GM21723 (cell line): ENCODE results near the gene MAP7.

Source experiments
- ATAC-seq: cut with Tn5 transposase; IDR thresholded peaks from one replicate; pipeline ENCODE4 v1.9.1; 2021; ENCODE audit warnings: mild to moderate bottlenecking, moderate library complexity; ENCODE audit not compliant: unreplicated experiment

Gene MAP7

DNA sequence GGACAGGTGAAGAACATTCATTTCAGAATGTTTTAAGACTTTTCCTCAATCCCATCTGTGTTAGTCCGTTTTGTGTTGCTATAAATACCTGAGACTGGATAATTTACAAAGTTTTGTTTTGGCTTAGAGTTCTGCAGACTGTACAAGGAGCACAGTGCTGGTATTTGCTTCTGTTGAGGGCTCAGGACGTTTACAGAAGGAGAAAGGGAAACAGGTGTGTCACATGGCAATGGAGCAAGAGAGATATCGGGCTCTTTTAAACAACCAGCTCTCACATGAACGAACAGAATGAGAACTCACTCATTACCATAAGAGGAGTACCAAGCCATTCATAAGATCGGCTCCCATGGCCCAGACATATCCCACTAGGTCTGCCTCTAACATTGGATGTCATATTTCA lies 16.7 kb downstream of the MAP7 start:
- ATAC-seq = no peak

DNA sequence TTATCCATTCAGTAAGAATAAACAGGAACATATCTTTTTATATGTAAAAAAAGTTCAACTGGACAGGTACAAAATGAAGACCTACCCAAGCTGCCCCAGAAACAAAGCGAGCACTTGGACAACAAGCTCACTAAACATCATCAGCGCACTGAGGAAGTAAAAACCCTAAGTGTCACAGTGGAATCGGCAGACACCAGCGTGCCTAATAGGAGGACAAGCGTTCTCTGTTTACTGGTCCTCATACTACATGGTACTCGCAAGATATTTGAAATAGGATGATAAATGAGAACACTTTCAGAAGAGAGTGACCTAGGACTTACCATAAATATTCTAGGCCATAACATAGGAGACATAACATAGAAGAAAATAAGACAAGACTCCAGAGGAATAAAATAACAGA lies 18.2 kb downstream of the MAP7 start:
- ATAC-seq = no peak

DNA sequence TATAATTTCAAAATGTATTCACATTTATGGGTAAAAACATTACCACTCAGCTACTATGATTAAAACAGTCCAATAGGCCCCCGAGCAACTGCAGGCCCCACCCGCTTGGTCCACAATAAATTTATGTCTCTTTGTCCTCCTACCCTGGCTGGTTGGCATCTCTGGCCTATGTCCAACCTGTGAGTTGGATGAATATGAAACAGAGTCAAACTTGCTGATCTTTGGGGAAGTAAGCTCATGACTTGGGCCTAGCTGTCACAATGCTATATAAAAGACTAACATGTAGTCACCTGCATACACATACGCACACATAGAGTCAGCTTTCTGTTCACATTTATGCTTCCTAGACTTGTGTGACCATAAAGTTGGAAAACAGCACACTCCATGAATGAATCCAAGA lies 20.5 kb downstream of the MAP7 start:
- ATAC-seq = no peak

DNA sequence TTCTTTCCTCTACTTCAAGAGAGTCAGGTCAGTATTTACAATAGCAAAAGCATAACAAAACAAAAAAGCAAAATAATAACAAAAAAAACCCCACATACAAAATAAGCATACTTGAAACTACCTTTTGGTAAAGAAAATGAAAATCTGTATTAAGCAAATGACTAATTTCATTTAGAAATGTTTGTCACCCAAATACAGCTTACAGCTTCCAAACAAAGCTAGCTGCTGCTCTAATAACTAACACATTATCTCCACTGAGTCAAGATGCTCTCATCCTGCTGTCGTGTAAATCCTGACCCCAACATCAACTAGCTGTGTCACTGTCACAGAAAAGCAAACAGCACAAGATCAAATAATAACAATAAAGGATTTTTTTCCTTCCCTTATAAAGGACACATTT lies 21.7 kb downstream of the MAP7 start:
- ATAC-seq = no peak

DNA sequence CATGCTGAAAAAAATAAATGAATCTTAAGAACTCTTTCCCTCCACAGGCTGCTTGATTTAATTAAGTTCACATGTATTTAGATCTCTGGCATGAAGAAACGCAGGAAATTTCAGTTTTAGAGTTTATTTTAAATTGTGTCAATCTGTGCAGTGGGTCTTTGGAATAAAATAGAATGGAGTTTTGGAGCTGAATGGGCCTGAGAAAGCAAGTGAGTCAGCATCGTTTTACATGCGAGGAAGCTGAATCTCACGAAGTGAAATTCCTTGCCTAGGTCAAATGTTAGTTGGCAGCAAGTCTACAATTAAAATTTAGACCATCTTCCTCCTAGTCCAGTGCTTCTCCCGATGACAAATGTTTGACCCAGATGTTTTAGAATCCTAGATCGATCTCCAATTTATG lies 22.4 kb downstream of the MAP7 start:
- no peak for ATAC-seq

DNA sequence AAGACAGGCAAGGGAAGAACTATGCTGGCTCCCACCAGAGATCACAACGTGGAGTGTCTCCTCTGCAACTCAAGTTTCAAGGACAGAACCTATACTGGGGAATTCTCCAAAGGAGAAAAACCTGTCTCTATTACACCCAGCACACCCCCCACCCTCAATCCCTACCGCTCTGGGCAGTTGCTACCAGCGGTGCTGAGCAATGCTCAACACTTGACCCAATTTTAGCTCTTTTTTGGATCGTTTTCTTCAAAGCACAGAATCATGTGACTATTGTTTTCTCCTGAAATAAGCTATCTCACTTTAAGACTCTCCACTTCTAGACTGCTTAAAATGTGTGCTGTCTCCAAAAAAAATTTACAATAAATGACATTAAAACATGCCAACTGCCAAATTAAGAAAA lies 23.3 kb downstream of the MAP7 start:
- no peak for ATAC-seq

DNA sequence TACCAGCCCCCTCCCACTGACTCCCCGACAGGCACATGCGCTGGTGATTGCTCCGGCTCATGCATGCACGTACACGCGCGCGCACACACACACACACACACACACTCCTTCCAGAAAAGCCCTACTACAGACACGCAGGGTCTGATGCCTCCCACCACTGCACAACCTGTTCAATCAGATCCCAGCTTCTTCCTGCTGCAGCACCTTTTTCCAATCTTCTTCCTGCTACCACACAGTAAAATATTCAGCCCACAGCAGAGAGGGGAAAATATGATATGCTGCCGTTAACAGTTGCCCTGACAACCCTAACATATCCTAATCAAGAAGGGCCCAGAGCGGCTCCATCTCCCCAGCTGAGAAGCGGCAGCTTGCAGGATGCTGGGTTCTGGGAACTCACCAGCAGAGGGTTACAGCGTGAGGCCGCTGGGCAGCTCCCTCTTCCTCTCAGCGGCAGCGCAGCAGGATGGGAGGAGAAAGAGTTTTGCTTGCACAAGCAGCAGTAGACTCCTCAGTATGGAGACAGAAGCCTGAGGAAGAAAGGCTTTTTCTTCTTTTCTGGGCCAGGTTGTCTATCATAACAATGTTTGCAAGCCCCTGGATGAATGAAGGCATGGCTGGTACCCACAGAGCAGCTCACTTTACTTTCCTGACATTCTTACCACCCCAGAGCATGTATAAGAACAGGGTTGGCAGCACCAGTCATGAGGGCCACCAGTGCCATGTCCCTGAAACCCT lies 23.9 kb downstream of the MAP7 start:
- no peak for ATAC-seq

DNA sequence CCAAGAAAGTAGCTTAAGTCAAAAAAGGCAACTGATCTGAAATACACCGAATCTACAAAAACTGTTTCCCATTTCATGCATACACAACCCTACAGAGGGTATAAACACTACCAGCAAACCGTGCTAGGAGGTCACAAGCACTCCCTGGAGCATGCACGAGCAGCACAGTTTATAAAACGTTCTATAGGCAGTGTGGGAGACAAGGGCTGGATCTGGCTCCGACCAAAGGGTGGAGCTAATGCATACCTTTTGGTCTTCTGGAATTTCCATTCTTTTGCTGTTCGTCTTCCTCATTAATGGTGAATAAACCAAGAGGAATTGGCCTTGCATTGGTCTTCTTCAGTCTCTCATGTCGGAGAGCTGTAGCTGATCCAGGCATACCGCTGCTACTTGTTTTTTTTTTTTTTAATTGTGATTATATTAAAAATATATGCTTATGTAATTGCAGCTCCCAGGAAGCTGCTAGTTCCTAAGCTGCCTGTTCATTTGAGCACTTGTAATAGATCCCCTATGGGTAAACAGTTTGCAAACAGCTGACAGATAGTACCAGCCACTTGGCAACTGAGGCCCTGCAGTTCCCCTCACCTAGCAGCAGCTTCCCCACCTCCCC lies 24.5 kb downstream of the MAP7 start:
- no peak for ATAC-seq

DNA sequence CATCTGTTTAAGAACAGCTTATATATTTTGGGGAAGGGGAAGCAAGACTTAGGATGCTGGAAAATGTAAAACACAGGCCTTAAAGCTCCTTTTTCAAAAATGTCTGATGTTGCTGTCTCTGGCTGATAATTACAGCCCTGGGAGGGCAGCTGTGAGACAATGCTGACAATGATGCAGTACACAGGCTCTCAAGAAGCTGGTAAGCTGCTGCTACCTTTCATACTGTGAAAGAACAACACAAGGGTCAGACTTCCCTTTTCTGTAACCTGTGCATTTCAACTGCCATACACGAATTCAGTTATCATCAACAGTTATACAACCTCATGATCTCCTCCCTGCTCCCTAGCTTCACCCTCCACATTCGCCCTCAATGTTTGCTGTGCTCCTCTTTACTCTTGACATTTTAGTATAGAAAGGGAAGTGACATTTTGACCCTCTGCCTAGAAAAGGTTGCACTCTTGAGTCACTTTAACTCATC lies 25.2 kb downstream of the MAP7 start:
- ATAC-seq = no peak

DNA sequence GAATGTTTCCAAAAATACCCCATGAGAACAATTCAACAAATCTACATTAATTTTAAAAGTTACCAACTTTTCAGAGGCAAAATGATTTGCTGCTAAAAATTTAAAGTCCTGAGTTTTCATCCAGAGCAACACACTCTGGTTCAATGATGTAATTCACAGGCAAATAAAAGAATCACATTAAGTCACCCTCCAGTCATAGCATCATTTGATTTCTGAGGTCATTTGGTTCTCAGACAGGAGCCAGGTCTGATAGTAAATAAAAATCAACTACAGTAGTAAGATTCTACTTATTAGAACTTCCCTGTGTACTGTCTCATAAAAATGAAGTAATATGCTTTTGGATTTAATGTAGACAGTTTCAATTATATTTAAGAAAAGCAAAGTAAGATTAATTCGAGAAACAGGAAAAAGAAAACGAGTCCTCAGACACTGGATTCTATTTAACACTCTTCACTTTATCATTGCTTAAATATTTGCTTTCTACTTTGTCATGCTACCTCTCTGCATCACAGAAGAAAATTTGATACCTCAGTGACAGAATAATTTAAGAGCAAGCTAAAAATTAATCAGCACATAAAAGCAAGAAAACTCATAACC lies 25.8 kb downstream of the MAP7 start:
- ATAC-seq = no peak

DNA sequence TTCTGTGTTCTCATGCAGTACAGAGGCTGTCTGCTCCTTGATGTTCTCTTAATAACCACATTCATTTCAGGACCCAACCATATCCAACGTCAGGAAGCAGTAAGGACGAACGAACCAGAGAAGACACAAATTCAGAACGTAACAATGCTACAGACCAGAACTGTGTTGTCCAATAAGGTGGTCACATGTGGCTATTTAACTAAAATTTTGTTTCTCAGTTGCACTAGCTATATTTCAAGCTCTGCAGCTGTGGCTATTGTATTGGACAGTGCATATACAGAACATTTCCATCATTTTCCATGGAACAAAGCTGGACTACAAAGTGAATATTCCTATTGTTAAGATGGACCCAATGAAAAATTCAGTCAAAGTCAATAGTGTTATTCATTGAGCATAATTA lies 27.0 kb downstream of the MAP7 start:
- ATAC-seq = no peak

DNA sequence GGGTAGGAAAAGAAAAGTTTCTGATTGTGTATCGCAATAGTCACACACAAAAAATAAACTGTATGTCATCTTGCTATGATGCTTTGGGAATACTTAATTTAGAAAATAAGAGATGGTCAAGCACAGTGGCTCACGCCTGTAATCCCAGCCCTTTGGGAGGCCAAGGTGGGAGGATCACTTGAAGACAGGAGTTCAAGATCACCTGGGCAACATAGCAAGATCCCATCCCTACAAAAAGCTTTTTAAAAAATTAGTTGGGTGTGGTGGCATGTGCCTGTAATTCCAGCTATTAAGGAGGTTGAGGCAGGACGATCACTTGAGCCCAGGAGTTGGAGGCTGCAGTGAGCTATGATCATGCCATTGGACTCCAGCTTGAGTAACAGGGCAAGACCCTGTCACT lies 27.6 kb downstream of the MAP7 start:
- no peak for ATAC-seq

DNA sequence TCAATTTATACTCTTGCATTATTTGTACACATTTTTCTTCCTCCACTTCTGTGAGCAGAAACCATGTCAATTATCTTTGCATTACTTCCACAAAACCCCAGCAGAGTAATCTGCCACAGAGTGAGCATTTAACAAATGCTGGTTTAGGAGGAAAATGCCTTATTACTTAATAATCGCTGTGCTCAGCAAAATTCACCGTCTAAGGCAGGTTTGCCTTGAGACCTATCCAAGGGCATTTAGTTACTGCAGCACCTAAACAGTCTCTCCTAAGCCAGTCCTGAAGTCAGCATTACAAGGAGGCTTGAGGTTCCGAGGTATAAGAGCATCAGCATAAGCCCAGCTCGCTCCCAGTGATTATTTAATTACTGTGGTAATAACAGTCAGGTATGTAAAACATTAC lies 28.3 kb downstream of the MAP7 start:
- ATAC-seq = no peak

DNA sequence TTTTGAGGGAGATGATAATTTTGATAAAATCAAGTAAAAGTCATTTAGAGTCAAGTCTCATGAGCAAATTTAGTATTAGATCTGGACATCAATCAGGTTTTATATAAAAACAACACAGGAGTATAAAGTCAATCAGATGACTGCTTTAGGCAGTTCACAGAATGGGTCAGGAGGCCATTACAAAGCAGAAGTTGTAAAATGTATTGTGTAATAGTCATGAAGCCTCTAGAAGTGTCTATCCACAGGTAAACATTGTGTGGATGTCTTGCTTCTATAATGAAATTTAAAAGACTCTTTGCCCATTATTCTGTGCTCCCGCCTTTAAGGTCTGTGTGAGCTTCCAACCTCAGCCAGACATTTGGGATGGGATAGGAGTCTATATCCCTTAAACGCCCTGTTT lies 28.8 kb downstream of the MAP7 start:
- ATAC-seq = no peak

DNA sequence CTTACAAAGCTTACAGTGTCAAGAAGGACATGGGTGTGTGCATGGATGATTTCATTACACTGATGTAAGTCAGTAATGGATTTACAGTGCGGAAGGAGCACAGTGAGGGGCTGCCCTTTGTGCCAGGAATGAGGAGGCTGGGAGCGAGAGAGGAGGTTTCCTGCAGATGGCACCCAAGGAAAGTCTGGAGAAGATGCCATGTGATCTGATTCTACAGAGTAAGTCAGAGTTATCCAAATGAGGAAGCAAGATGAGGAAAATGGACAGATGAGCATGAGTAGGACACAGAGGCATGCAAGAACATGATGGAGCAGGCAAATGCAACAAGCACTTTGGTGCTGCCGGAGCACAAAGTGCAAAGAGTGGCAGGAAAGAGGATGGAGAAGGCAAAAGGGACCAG lies 29.7 kb downstream of the MAP7 start:
- ATAC-seq = no peak

DNA sequence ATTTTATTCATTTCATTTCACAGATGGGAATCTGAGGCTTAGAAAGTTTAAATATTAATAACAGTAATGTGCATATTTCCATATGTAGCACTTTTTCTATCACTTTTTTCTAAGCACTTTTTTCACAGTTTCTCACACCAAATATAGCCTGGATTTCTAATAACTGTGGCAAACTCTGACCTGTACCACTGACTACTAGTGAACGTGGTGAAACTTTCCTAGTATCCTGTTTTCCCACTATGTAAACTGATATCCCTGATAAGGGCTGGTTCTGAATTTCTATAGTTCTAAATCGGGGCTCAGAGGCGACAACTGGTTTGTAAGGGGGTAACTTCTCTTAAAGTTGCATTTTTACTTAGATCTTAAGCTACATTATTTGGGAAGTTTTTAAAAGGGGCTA lies 32.6 kb downstream of the MAP7 start:
- ATAC-seq = no peak

DNA sequence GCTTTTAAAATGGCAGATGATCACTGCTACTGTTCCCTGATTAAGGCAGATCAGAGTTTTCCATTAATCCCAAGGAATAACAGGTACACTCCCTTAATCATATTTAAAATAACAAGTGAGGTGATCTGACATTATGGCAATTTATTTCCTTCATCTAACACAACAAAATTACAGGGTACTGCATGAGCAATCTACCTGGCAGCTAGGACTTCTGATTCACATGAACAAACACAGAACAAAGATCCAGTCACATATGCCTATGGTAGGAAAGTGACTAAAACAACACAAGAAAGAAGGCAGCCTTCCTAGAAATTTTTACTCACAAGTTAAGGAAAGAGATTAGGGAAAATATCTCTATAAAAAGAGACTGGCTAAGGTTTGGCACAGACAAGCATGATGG lies 33.2 kb downstream of the MAP7 start:
- ATAC-seq = no peak

DNA sequence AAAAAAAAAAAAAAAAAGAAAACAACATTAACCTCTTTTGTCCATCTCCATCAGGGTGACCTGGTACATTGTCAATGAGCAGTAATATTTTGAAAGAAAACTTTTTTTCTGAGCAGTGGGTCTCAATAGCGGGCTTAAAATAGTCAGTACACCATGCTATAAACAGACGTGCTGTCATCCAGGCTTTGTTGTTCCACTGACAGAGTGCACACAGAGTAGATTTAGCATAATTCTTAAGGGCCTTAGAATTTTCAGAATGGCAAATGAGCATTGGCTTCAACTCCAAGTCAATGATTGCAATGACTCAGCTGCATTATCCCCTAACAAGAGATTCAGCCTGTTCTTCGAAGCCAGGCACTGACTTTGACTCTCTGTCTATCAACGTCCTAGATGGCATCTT lies 35.6 kb downstream of the MAP7 start:
- ATAC-seq = no peak

DNA sequence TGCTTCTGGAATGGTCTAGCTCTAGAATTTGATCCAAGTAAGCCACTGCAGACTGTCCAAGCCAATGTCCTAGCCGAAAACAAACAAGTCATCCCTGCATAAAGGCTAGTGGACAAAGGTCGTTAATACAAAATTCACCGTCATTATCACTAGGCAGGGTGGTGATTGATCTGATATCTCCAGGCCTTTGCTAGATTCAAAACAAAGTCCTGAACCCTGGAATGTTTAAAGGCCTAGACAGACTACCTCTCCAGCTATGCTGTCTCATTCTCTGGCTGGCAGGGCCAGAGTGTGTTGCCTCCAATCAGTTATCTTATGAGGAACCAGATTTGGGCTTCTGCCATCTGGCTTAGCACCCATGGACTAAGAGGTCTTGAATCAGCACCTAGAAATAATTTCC lies 38.3 kb downstream of the MAP7 start:
- ATAC-seq = no peak

DNA sequence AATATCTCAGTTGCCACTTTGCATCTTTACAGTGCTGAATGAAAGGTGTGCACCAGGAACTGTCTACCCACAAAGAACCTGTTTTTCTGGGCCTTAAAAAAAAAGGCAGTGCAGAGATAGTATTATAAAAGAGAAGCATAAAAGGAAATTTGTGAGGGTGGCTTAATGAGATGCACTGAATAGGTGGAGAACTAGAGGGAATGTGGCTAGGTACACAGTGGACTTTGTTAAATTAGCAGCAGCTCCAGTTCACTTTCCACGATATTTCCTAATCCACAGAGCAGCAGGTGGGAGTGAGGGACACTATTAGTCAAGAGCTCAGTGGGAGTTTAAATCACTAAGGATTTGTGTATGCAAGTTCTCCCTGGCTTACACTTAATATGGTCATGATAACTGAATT lies 38.8 kb downstream of the MAP7 start:
- no peak for ATAC-seq

DNA sequence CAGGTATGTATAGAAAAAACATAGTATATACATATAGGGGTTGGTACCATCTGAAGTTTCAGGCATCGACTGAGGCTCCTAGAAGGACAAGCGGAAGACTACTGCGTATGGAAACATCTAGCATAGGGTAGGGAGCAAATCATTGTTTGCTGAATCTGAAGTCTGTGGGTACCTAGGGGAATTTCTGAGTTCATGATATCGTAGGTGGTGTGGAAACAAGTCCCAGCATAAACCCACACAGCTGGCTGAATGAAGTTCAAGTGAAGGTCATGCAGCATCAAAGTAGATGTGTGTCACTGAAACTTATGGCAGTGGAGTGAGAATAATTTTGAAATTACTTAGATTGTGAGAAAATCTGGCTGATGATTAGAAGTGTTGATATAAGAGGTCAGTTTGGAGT lies 39.4 kb downstream of the MAP7 start:
- no peak for ATAC-seq

DNA sequence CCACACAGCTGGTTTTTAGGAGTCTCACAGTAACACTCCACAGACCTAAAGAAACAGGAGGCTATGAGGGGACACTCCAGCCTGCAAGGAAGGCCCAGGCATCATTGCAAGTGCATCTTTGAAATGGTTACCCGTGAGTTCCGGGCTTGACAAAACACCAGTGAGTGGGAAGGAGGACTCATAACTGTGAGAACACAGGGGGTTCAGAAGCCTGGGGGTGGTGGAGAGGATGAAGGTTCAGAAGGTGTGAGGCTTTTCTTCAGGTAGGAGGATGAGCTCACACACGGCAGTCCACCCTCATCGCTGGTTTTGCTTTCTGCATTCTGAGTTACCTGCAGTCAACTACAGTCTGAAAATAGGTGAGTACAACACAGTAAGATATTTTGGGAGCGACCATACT lies 39.9 kb downstream of the MAP7 start:
- no peak for ATAC-seq
